Smooth muscle cell (in vitro differentiated cells): ENCODE measurements around the gene ANTXR1. TPM values are rescaled to one million over a fixed set of nuclear protein-coding genes. Genes with fewer than 3 reads are reported as not detected.

Experiments
- DNase-seq: peaks from one replicate; lab custom pipeline; 2025; ENCODE audit not compliant: unreplicated experiment; lab: John Stamatoyannopoulos, UW
- H2AFZ ChIP-seq: fragments of 200-600 bp; sonication (generic); 2 replicates; pipeline ENCODE4 v1.6.0; 2016; ENCODE audit warnings: antibody characterized with exemption, low read depth, mild to moderate bottlenecking
- H3F3A ChIP-seq: fragments of 200-600 bp; sonication (generic); 2 replicates; pipeline ENCODE4 v1.6.0; 2017; ENCODE audit warnings: antibody characterized with exemption, low read depth
- H3K27ac ChIP-seq: fragments of 200-600 bp; sonication (generic); 2 replicates; pipeline ENCODE4 v1.5.1; 2016; ENCODE audit warnings: low read depth, mild to moderate bottlenecking
- H3K27me3 ChIP-seq: fragments of 200-600 bp; sonication (generic); 2 replicates; pipeline ENCODE4 v1.6.1; 2016; ENCODE audit warnings: low read depth, mild to moderate bottlenecking
- H3K36me3 ChIP-seq: fragments of 200-600 bp; sonication (generic); 2 replicates; pipeline ENCODE4 v1.5.1; 2016; ENCODE audit warnings: low read depth
- H3K4me1 ChIP-seq: fragments of 200-600 bp; sonication (generic); 2 replicates; pipeline ENCODE4 v1.5.1; 2016; ENCODE audit warnings: low read depth
- H3K4me2 ChIP-seq: fragments of 200-600 bp; sonication (generic); 2 replicates; pipeline ENCODE4 v1.6.0; 2016; ENCODE audit warnings: mild to moderate bottlenecking
- H3K4me3 ChIP-seq: fragments of 200-600 bp; sonication (generic); 2 replicates; pipeline ENCODE4 v1.5.1; 2016; ENCODE audit warnings: mild to moderate bottlenecking
- H3K79me2 ChIP-seq: fragments of 200-600 bp; sonication (generic); 2 replicates; pipeline ENCODE4 v1.6.0; 2016; ENCODE audit warnings: low read depth, mild to moderate bottlenecking
- H3K9ac ChIP-seq: fragments of 200-600 bp; sonication (generic); 2 replicates; pipeline ENCODE4 v1.6.0; 2016; ENCODE audit warnings: low read depth
- H3K9me3 ChIP-seq: fragments of 200-600 bp; sonication (generic); replicated peaks from 2 replicates; pipeline ENCODE4 v1.5.1; 2016; ENCODE audit warnings: low read depth
- H4K20me1 ChIP-seq: fragments of 200-600 bp; sonication (generic); 2 replicates; pipeline ENCODE4 v1.6.0; 2016; ENCODE audit warnings: low read depth
- WGBS: methylation state at CpG from one replicate; pipeline ENCODE4 v1.1.7; 2016; ENCODE audit warnings: low lambda C conversion rate; 5-methylcytosine and 5-hydroxymethylcytosine counted together
- polyA plus RNA-seq: library from polyadenylated mRNA; unstranded; fragments of >200 nt; fragmentation: Nextera tagmentation; extraction: Ambion mirVana; gene quantifications from 2 replicates; pipeline ENCODE4 v1.2.1, GENCODE V29; 2016
- total RNA-seq: library from RNA; depleted of rRNA; stranded (reverse); fragments of >200 nt; gene quantifications from 2 replicates; pipeline ENCODE4 v1.2.3, GENCODE V29; 2014
- TF ChIP-seq, protein P1 (sequence below): fragments of 200-600 bp; sonication (generic); IDR thresholded peaks from 2 replicates; pipeline ENCODE4 v1.5.1; 2017; ENCODE audit warnings: borderline replicate concordance, mild to moderate bottlenecking, antibody characterized with exemption; ENCODE audit not compliant: insufficient read depth, poor library complexity, severe bottlenecking

ANTXR1 gene
- total and polyA plus RNA-seq, 2 experiments from 2014 or later = 292 to 309 TPM

DNA sequence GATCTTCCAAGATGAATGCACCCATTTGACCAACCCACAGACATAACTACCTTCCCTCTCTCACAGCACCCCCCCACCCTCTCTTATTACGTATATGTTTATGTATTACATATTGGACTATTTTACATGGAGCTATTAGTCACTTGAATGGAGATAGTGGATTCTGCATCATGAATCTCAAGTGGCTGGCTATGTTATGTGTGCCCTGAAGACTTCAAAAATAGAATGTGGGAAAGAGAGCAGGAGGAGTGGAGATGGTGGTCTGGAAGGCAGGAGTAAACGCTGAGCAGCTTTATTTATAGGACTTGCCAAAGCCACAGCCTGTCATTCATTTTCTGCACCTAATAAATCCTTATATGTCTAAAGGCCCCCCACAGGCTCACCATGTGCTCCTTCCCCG, 4.9 kb downstream of the ANTXR1 start:
- H3K4me3 ChIP-seq = peak overlapping the region; percentile 63
- H3K27ac ChIP-seq = peak overlapping the region; percentile 70
- peaks cover 19% of the 10 kb centered on the region for H3F3A ChIP-seq
- no peaks in the 10 kb centered on the region for H3K9me3 ChIP-seq
- no peak overlapping the region for H3K9ac ChIP-seq
- H4K20me1 ChIP-seq = peaks cover 82% of the 10 kb centered on the region
- H3K36me3 ChIP-seq = no peaks in the 10 kb centered on the region
- H3K4me1 ChIP-seq = peaks cover 26% of the 10 kb centered on the region
- no peak overlapping the region for H2AFZ ChIP-seq
- 49% methylated on average over 3 of the region's 3 CpGs for WGBS
- H3K27me3 ChIP-seq = no peaks in the 10 kb centered on the region
- peak overlapping the region; percentile 93 for H3K4me2 ChIP-seq
- TF ChIP-seq, protein P1, sequence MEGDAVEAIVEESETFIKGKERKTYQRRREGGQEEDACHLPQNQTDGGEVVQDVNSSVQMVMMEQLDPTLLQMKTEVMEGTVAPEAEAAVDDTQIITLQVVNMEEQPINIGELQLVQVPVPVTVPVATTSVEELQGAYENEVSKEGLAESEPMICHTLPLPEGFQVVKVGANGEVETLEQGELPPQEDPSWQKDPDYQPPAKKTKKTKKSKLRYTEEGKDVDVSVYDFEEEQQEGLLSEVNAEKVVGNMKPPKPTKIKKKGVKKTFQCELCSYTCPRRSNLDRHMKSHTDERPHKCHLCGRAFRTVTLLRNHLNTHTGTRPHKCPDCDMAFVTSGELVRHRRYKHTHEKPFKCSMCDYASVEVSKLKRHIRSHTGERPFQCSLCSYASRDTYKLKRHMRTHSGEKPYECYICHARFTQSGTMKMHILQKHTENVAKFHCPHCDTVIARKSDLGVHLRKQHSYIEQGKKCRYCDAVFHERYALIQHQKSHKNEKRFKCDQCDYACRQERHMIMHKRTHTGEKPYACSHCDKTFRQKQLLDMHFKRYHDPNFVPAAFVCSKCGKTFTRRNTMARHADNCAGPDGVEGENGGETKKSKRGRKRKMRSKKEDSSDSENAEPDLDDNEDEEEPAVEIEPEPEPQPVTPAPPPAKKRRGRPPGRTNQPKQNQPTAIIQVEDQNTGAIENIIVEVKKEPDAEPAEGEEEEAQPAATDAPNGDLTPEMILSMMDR = no peak
- peaks cover 95% of the 10 kb centered on the region for H3K79me2 ChIP-seq
- no peak for DNase-seq

DNA sequence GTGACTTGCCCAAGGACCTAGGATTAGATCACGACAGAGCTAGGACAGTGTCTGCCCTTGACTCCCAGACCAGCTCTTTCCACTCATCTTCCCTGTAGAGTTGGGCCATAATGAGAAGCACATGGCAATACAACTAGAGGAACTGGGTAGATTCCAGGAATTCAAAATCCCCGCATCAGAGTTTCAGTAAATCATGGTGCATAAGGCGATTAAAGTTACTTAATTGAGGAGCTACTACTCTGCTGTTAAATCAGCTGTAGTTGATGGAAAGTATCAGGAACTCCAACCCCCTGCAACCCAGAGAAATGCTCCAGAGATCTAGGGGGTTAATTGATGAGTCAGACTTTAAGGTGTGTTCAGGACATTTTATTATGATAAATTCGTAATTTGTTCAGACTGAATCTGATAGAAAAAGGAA, 5.7 kb downstream of the ANTXR1 start:
- peak overlapping the region; percentile 93 for H3K4me2 ChIP-seq
- no peak overlapping the region for H3K9ac ChIP-seq
- H3K27ac ChIP-seq = peak overlapping the region; percentile 70
- peaks cover 100% of the 10 kb centered on the region for H3K79me2 ChIP-seq
- DNase-seq = no peak
- no peaks in the 10 kb centered on the region for H3K36me3 ChIP-seq
- no peak overlapping the region for H3K4me3 ChIP-seq
- H3K9me3 ChIP-seq = no peaks in the 10 kb centered on the region
- no peaks in the 10 kb centered on the region for H3K27me3 ChIP-seq
- H3K4me1 ChIP-seq = peaks cover 26% of the 10 kb centered on the region
- WGBS = 59% methylated on average over 4 of the region's 4 CpGs
- peaks cover 91% of the 10 kb centered on the region for H4K20me1 ChIP-seq
- TF ChIP-seq, protein P1 = no peak
- H2AFZ ChIP-seq = no peak overlapping the region
- H3F3A ChIP-seq = peaks cover 22% of the 10 kb centered on the region

DNA sequence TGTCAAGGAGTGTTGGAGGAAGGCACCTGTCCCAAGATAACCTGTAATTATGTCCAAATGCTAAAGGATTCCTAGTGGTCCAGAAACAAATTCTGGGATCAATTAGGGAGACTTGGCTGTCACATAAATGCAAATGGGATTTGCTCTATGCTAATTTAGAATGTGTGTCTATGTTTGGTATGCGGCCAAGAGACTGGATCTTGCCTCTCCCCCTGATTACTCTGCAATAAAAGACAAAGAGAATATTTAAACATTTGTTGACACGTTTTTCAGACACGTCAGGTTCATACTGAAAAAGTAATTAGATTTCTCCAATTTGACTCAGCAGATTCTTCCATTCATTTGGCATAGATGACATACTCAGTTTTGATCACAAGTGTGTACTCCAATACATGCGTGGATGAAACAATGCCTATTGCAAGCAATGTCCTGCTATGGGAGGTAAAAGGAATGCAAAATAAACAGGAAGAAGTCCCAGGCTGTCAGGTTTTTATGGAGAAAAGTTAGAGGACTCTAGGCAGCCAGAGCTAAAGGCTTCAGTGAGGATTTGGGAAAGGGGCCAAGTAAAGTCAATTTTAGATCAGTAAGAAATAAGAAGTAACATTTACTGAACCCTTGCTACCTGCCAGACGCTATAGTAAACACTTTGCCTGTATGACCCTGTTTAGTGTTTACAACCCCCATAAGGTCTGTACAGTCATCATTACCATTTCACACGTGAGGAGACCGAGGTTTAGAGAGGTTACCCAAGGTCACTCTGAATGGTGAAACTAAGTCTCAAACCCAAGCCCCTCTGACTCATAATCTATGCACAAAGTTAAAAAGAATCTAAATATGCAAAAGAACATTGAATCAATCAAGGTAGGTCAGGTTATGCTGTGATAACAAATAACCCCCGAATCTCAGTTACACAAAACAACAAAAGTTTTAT, 7.8 kb downstream of the ANTXR1 start:
- Histone ChIP-seq H3F3A (peaks cover 21% of the 10 kb centered on the region), H3K36me3 (no peaks in the 10 kb centered on the region), H3K79me2 (peaks cover 100% of the 10 kb centered on the region), H2AFZ (no peak overlapping the region), H3K9ac (no peak overlapping the region), H3K9me3 (no peaks in the 10 kb centered on the region), H4K20me1 (peaks cover 100% of the 10 kb centered on the region), H3K4me2 (peak overlapping the region; percentile 93), H3K4me1 (peaks cover 14% of the 10 kb centered on the region), H3K27me3 (no peaks in the 10 kb centered on the region), H3K4me3 (no peak overlapping the region), H3K27ac (peak overlapping the region; percentile 70)
- TF ChIP-seq, protein P1 = no peak
- WGBS = 73% methylated on average over 8 of the region's 8 CpGs
- no peak for DNase-seq
